Activated naive CD8-positive, alpha-beta T cell treated with anti-CD3 and anti-CD28 coated beads, Interleukin-2, amount 10 ng/mL, durations not matched to agents 7 days and 5 days (primary cell): Measurements from ENCODE around the gene PSMG1. TPM values are rescaled to one million over a fixed set of nuclear protein-coding genes. Genes with fewer than 3 reads are reported as not detected.
"Not testable (repeated sequence)": the region's sequence is repeated elsewhere in the genome, so short reads cannot be mapped to it uniquely, and the experiment has no call there.

Experiments used
- ATAC-seq: fragments of 150-1000 bp; cut with Tn5 transposase; one replicate; pipeline ENCODE4 v1.10.0; 2021; ENCODE audit warnings: low read depth, moderate library complexity
- POLR2A ChIA-PET: fragments of 350-600 bp; sonication (Branson Sonifier 250); formaldehyde crosslinking; loops from one replicate; lab custom pipeline; 2021; ENCODE audit warnings: antibody characterized with exemption; lab: Charles Lee
- DNase-seq: peaks from one replicate; pipeline ENCODE4 v3.0.0; 2021
- H3K27ac Mint-ChIP-seq: one replicate; pipeline ENCODE4 v1.8.0; 2022; ENCODE audit warnings: mild to moderate bottlenecking, mixed read lengths
- H3K27me3 Mint-ChIP-seq: one replicate; pipeline ENCODE4 v1.8.0; 2022; ENCODE audit warnings: mild to moderate bottlenecking, moderate library complexity, mixed read lengths
- H3K36me3 Mint-ChIP-seq: one replicate; pipeline ENCODE4 v1.8.0; 2021; ENCODE audit warnings: mild to moderate bottlenecking, mixed read lengths
- H3K4me1 Mint-ChIP-seq: one replicate; pipeline ENCODE4 v1.8.0; 2021; ENCODE audit warnings: mixed read lengths
- H3K4me3 Mint-ChIP-seq: one replicate; pipeline ENCODE4 v1.8.0; 2022; ENCODE audit warnings: mild to moderate bottlenecking, moderate library complexity, mixed read lengths
- H3K9me3 Mint-ChIP-seq: one replicate; pipeline ENCODE4 v1.8.0; 2021; ENCODE audit warnings: mixed read lengths
- total RNA-seq, 2 experiments: library from RNA; stranded (reverse); gene quantifications; one replicate each; pipeline ENCODE4 v1.2.3, GENCODE V29; 2021

PSMG1 gene
- 10 to 100 TPM; 40.7 to 42.3 TPM for total RNA-seq

GRCh38 chr21:39183272-39184049 is at the start of gene PSMG1:
Gene PSMG1 (minus strand): TSS chr21:39183451. CDS start chr21:39183385, 66 bp downstream.
- no peaks in the 10 kb centered on the region for H3K27me3 Mint-ChIP-seq
- DNase-seq (peak; percentile 98), ATAC-seq (peak; percentile 90)
- peaks cover 14% of the 10 kb centered on the region for H3K36me3 Mint-ChIP-seq
- H3K4me1 Mint-ChIP-seq = peaks cover 30% of the 10 kb centered on the region
- H3K27ac Mint-ChIP-seq = peak within 1 kb of the TSS; percentile 97
- peak within 1 kb of the TSS; percentile 97 for H3K4me3 Mint-ChIP-seq
- no peaks in the 10 kb centered on the region for H3K9me3 Mint-ChIP-seq
- POLR2A ChIA-PET = interaction anchor here (0.6 to 3.0 kb wide), 14 partner anchors 13 to 417 kb away, joined by 3 to 25 read pairs (median 4); partner anchors contain the start of genes BRWD1, ETS2 and HMGN1

- H3K4me1 Mint-ChIP-seq = no peaks in the 10 kb centered on the region
- ATAC-seq (no peak), DNase-seq (no peak)
- peaks cover 27% of the 10 kb centered on the region for H3K36me3 Mint-ChIP-seq
- no peak overlapping the region for H3K27ac Mint-ChIP-seq
- no peaks in the 10 kb centered on the region for H3K9me3 Mint-ChIP-seq
- POLR2A ChIA-PET = no interaction called here
- no peak overlapping the region for H3K4me3 Mint-ChIP-seq
- H3K27me3 Mint-ChIP-seq = no peaks in the 10 kb centered on the region
Observed at GRCh38 chr21:39232861-39233291, 49.6 kb upstream of the PSMG1 start.

GRCh38 chr21:39224930-39225329 is 41.7 kb upstream of the PSMG1 start:
- no peak overlapping the region for H3K27ac Mint-ChIP-seq
- no peak for ATAC-seq
- POLR2A ChIA-PET = no interaction called here

GRCh38 chr21:39221997-39222486 is 38.8 kb upstream of the PSMG1 start:
- POLR2A ChIA-PET = no interaction called here
- Mint-ChIP-seq H3K27me3 (no peaks in the 10 kb centered on the region), H3K36me3 (peaks cover 33% of the 10 kb centered on the region), H3K27ac (no peak overlapping the region), H3K9me3 (no peaks in the 10 kb centered on the region), H3K4me1 (peaks cover 5% of the 10 kb centered on the region), H3K4me3 (no peak overlapping the region)
- DNase-seq = no peak
- no peak for ATAC-seq

More at GRCh38 chr21:39224930-39225329, 41.7 kb upstream of the PSMG1 start:
- Mint-ChIP-seq H3K4me1 (peaks cover 2% of the 10 kb centered on the region), H3K27me3 (no peaks in the 10 kb centered on the region), H3K4me3 (no peak overlapping the region), H3K9me3 (no peaks in the 10 kb centered on the region), H3K36me3 (peaks cover 29% of the 10 kb centered on the region)
- DNase-seq = no peak

- no peak for ATAC-seq
- H3K27ac Mint-ChIP-seq = no peak overlapping the region
- no peak overlapping the region for H3K4me3 Mint-ChIP-seq
- POLR2A ChIA-PET = no interaction called here
- DNase-seq = no peak
- H3K9me3 Mint-ChIP-seq = no peaks in the 10 kb centered on the region
- H3K27me3 Mint-ChIP-seq = no peaks in the 10 kb centered on the region
- H3K4me1 Mint-ChIP-seq = peaks cover 5% of the 10 kb centered on the region
- peaks cover 31% of the 10 kb centered on the region for H3K36me3 Mint-ChIP-seq
Observed at GRCh38 chr21:39221282-39221996, 38.2 kb upstream of the PSMG1 start.

GRCh38 chr21:39220875-39221274 is 37.6 kb upstream of the PSMG1 start:
- peaks cover 30% of the 10 kb centered on the region for H3K36me3 Mint-ChIP-seq
- H3K27me3 Mint-ChIP-seq, H3K9me3 Mint-ChIP-seq, H3K4me1 Mint-ChIP-seq, H3K4me3 Mint-ChIP-seq, DNase-seq, H3K27ac Mint-ChIP-seq, ATAC-seq, POLR2A ChIA-PET: not testable (repeated sequence)

- Mint-ChIP-seq H3K4me1 (peaks cover 5% of the 10 kb centered on the region), H3K36me3 (peaks cover 34% of the 10 kb centered on the region), H3K27me3 (no peaks in the 10 kb centered on the region), H3K9me3 (no peaks in the 10 kb centered on the region), H3K4me3 (no peak overlapping the region), H3K27ac (no peak overlapping the region)
- ATAC-seq (no peak), DNase-seq (no peak)
- POLR2A ChIA-PET = no interaction called here
Observed at GRCh38 chr21:39220150-39220549, 36.9 kb upstream of the PSMG1 start.

GRCh38 chr21:39218082-39218409 is 34.8 kb upstream of the PSMG1 start:
- no peaks in the 10 kb centered on the region for H3K27me3 Mint-ChIP-seq
- H3K36me3 Mint-ChIP-seq = peaks cover 23% of the 10 kb centered on the region
- H3K9me3 Mint-ChIP-seq = no peaks in the 10 kb centered on the region
- H3K27ac Mint-ChIP-seq = no peak overlapping the region
- ATAC-seq (no peak), DNase-seq (no peak)
- peaks cover 3% of the 10 kb centered on the region for H3K4me1 Mint-ChIP-seq
- H3K4me3 Mint-ChIP-seq = no peak overlapping the region
- POLR2A ChIA-PET = no interaction called here

GRCh38 chr21:39217356-39218081 is 34.3 kb upstream of the PSMG1 start:
- DNase-seq (no peak), ATAC-seq (no peak)
- Mint-ChIP-seq H3K27ac (no peak overlapping the region), H3K27me3 (no peaks in the 10 kb centered on the region), H3K9me3 (no peaks in the 10 kb centered on the region), H3K4me1 (peaks cover 3% of the 10 kb centered on the region), H3K36me3 (peaks cover 21% of the 10 kb centered on the region), H3K4me3 (no peak overlapping the region)
- POLR2A ChIA-PET = interaction anchor here (0.5 kb wide), 1 partner anchor 86 kb away, joined by 4 read pairs; no protein-coding TSS in a partner anchor

GRCh38 chr21:39216290-39216689 is 33.0 kb upstream of the PSMG1 start:
- ATAC-seq (no peak), DNase-seq (no peak)
- POLR2A ChIA-PET = no interaction called here
- peaks cover 28% of the 10 kb centered on the region for H3K36me3 Mint-ChIP-seq
- peaks cover 3% of the 10 kb centered on the region for H3K4me1 Mint-ChIP-seq
- no peak overlapping the region for H3K27ac Mint-ChIP-seq
- H3K27me3 Mint-ChIP-seq = no peaks in the 10 kb centered on the region
- H3K9me3 Mint-ChIP-seq = no peaks in the 10 kb centered on the region
- no peak overlapping the region for H3K4me3 Mint-ChIP-seq

- peaks cover 32% of the 10 kb centered on the region for H3K36me3 Mint-ChIP-seq
- no peaks in the 10 kb centered on the region for H3K27me3 Mint-ChIP-seq
- DNase-seq = no peak
- no peak for ATAC-seq
- no peak overlapping the region for H3K4me3 Mint-ChIP-seq
- H3K4me1 Mint-ChIP-seq = peaks cover 3% of the 10 kb centered on the region
- H3K27ac Mint-ChIP-seq = no peak overlapping the region
- H3K9me3 Mint-ChIP-seq = no peaks in the 10 kb centered on the region
- POLR2A ChIA-PET = no interaction called here
Observed at GRCh38 chr21:39215078-39215477, 31.8 kb upstream of the PSMG1 start.

GRCh38 chr21:39209334-39209688 is 26.1 kb upstream of the PSMG1 start:
- peaks cover 5% of the 10 kb centered on the region for H3K4me1 Mint-ChIP-seq
- H3K27ac Mint-ChIP-seq = no peak overlapping the region
- H3K27me3 Mint-ChIP-seq = no peaks in the 10 kb centered on the region
- H3K4me3 Mint-ChIP-seq = no peak overlapping the region
- POLR2A ChIA-PET = interaction anchor here (0.6 kb wide), 1 partner anchor 199 kb away, joined by 3 read pairs; no protein-coding TSS in a partner anchor
- peaks cover 40% of the 10 kb centered on the region for H3K36me3 Mint-ChIP-seq
- DNase-seq (no peak), ATAC-seq (no peak)
- H3K9me3 Mint-ChIP-seq = no peaks in the 10 kb centered on the region
